GM23338 (cell line): ENCODE data around the gene OCEL1. TPM values are rescaled to one million over a fixed set of nuclear protein-coding genes. Genes with fewer than 3 reads are reported as not detected.

Experiments
- ATAC-seq: fragments of 200-7000 bp; cut with Tn5 transposase; 3 replicates; pipeline ENCODE4 v1.9.1; 2020
- DNase-seq: peaks from one replicate; pipeline ENCODE4 v3.0.0-alpha.2; 2015; ENCODE audit warnings: low spot score
- H2AFZ ChIP-seq: fragments of 200-600 bp; sonication (generic); 2 replicates; pipeline ENCODE4 v1.8.0; 2016; ENCODE audit warnings: antibody characterized with exemption, mild to moderate bottlenecking, moderate library complexity
- H3F3A ChIP-seq: fragments of 200-600 bp; sonication (generic); replicated peaks from 2 replicates; pipeline ENCODE4 v1.8.0; 2017; ENCODE audit warnings: antibody characterized with exemption, mixed run types, low read depth
- H3K27ac ChIP-seq: fragments of 200-600 bp; sonication (generic); 2 replicates; pipeline ENCODE4 v1.6.1; 2016; ENCODE audit warnings: low read depth
- H3K27me3 ChIP-seq: fragments of 200-600 bp; sonication (generic); 2 replicates; pipeline ENCODE4 v1.8.0; 2016; ENCODE audit warnings: mild to moderate bottlenecking, mixed run types, moderate library complexity; ENCODE audit not compliant: insufficient read depth
- H3K36me3 ChIP-seq: fragments of 200-600 bp; sonication (generic); 2 replicates; pipeline ENCODE4 v1.8.0; 2016; ENCODE audit warnings: mild to moderate bottlenecking; ENCODE audit not compliant: insufficient read depth
- H3K4me1 ChIP-seq: fragments of 200-600 bp; sonication (generic); 2 replicates; pipeline ENCODE4 v1.8.0; 2016; ENCODE audit warnings: mild to moderate bottlenecking, moderate library complexity; ENCODE audit not compliant: insufficient read depth
- H3K4me2 ChIP-seq: fragments of 200-600 bp; sonication (generic); 2 replicates; pipeline ENCODE4 v1.7.1; 2017; ENCODE audit warnings: mixed run types
- H3K4me3 ChIP-seq: fragments of 200-600 bp; sonication (generic); 2 replicates; pipeline ENCODE4 v1.6.1; 2016; ENCODE audit warnings: mixed run types
- H3K79me2 ChIP-seq: fragments of 200-600 bp; sonication (generic); replicated peaks from 2 replicates; pipeline ENCODE4 v1.8.0; 2017; ENCODE audit warnings: mild to moderate bottlenecking; ENCODE audit not compliant: insufficient read depth
- H3K9me2 ChIP-seq: fragments of 200-600 bp; sonication (generic); 2 replicates; pipeline ENCODE4 v1.8.0; 2017; ENCODE audit not compliant: insufficient read depth
- H4K20me1 ChIP-seq: fragments of 200-600 bp; sonication (generic); replicated peaks from 2 replicates; pipeline ENCODE4 v1.8.0; 2017; ENCODE audit warnings: mild to moderate bottlenecking; ENCODE audit not compliant: insufficient read depth
- H3K27ac Mint-ChIP-seq: 2 replicates; pipeline ENCODE4 v1.8.0; 2020; ENCODE audit warnings: inconsistent platforms, mild to moderate bottlenecking, moderate library complexity, mixed read lengths
- H3K27me3 Mint-ChIP-seq: 3 replicates; pipeline ENCODE4 v1.8.0; 2022; ENCODE audit warnings: low read depth, mild to moderate bottlenecking, moderate library complexity, mixed read lengths, inconsistent platforms; ENCODE audit not compliant: insufficient read depth, poor library complexity
- H3K36me3 Mint-ChIP-seq: 3 replicates; pipeline ENCODE4 v1.8.0; 2021; ENCODE audit warnings: low read depth, mild to moderate bottlenecking, inconsistent platforms, moderate library complexity, mixed read lengths
- H3K4me1 Mint-ChIP-seq: 3 replicates; pipeline ENCODE4 v1.8.0; 2020; ENCODE audit warnings: mild to moderate bottlenecking, inconsistent platforms, mixed read lengths
- H3K4me3 Mint-ChIP-seq: 3 replicates; pipeline ENCODE4 v1.8.0; 2021; ENCODE audit warnings: moderate library complexity, mild to moderate bottlenecking, inconsistent platforms, mixed read lengths
- H3K9me3 Mint-ChIP-seq: 3 replicates; pipeline ENCODE4 v1.8.0; 2020; ENCODE audit warnings: moderate library complexity, mild to moderate bottlenecking, inconsistent platforms, mixed read lengths
- CREB1 ChIP-seq: fragments of 250-450 bp; sonication (Bioruptor Pico); IDR thresholded peaks from 2 replicates; pipeline ENCODE4 v1.5.0; 2020; ENCODE audit warnings: low read depth, mild to moderate bottlenecking, moderate library complexity
- EZH2 ChIP-seq: fragments of 200-600 bp; sonication (generic); IDR thresholded peaks from one replicate; pipeline ENCODE4 v1.8.0; 2017; ENCODE audit warnings: antibody characterized with exemption, mild to moderate bottlenecking, low read depth; ENCODE audit not compliant: unreplicated experiment
- EZH2phosphoT487 ChIP-seq: fragments of 200-600 bp; sonication (generic); IDR thresholded peaks from one replicate; pipeline ENCODE4 v1.8.1; 2018; ENCODE audit warnings: antibody characterized with exemption; ENCODE audit not compliant: unreplicated experiment
- JUNB ChIP-seq: IDR thresholded peaks from one replicate; pipeline ENCODE4 v1.6.1; 2016; ENCODE audit warnings: antibody characterized with exemption; ENCODE audit not compliant: unreplicated experiment
- NANOG ChIP-seq: IDR thresholded peaks from 2 replicates; pipeline ENCODE4 v1.6.1; 2016; ENCODE audit warnings: antibody characterized with exemption, borderline replicate concordance
- POLR2AphosphoS5 ChIP-seq: IDR thresholded peaks from 2 replicates; pipeline ENCODE4 v1.6.1; 2016; ENCODE audit warnings: antibody characterized with exemption, low read depth
- ZNF331 ChIP-seq: fragments of 250-450 bp; sonication (Bioruptor Pico); IDR thresholded peaks from 2 replicates; pipeline ENCODE4 v1.5.0; 2020; ENCODE audit warnings: low read depth, mild to moderate bottlenecking, moderate library complexity
- polyA plus RNA-seq: library from polyadenylated mRNA; unstranded; fragments of >200 nt; fragmentation: Nextera tagmentation; extraction: Ambion mirVana; gene quantifications from 2 replicates; pipeline ENCODE4 v1.2.1, GENCODE V29; 2016
- total RNA-seq: library from RNA; depleted of rRNA; stranded (reverse); fragments of >200 nt; shearing (Covaris generic); gene quantifications from 2 replicates; pipeline ENCODE4 v1.2.3, GENCODE V29; 2014
- TF ChIP-seq, protein P1 (sequence below): fragments of 250-450 bp; sonication (Bioruptor Pico); IDR thresholded peaks from 2 replicates; pipeline ENCODE4 v1.5.0; 2020; ENCODE audit warnings: mild to moderate bottlenecking, moderate library complexity
- TF ChIP-seq, protein P2 (sequence below), 2 experiments: fragments of 200-600 bp in 1 of 2; sonication (generic) in 1 of 2; conservative IDR thresholded peaks; 2 replicates each; pipeline versions ENCODE4 v1.5.1 to v1.6.1; 2016 to 2017; ENCODE audit warnings: antibody characterized with exemption in 2 of 2, low read depth in 2 of 2, mild to moderate bottlenecking in 2 of 2, moderate library complexity in 1 of 2

OCEL1 gene
- total and polyA plus RNA-seq, 2 experiments from 2014 or later, result 12.7 to 47.4 TPM

DNA sequence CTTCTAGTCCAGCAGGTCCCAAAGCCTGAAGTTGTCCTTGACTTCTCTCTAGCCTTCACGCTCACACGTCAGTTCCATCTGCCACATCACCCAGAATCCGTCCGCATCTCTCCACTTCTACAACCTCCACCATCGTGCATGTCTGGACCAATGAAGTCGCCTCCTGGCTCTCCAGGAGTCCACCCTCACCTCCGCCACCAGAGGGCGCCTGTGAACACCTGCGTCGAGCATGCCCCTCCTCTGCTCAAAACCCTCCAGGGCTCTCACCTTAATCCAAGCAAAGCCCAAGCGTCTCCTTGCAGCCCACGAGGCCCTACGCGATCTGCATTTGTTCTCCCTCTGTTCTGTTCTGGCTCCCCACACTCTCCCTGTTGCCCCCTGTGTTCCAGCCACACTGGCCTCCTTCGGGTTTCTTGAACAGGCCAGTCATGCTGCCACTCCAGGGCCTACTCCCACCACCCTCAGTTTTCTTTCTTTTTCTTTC, 34.9 kb downstream of the OCEL1 start:
- peaks cover 3% of the 10 kb centered on the region; the same call in 1 of the 2 replicates for H3K36me3 ChIP-seq
- no peak overlapping the region for H3K4me3 ChIP-seq
- DNase-seq (peak; percentile 96), ATAC-seq (peak; percentile 94)
- no peak overlapping the region for H3K4me2 ChIP-seq
- H3K4me3 Mint-ChIP-seq, result peak overlapping the region; percentile 36; the same call in 1 of the 3 replicates
- H2AFZ ChIP-seq, result no peak overlapping the region
- no peaks in the 10 kb centered on the region for H3K27me3 ChIP-seq
- peaks cover 31% of the 10 kb centered on the region for H3K36me3 Mint-ChIP-seq
- H3K4me1 ChIP-seq, result 0 out of 2 replicates have a peak, but pooled peaks cover 5% of the 10 kb centered on the region
- H3K27ac Mint-ChIP-seq, result peak overlapping the region; percentile 87
- no peaks in the 10 kb centered on the region for H4K20me1 ChIP-seq
- peaks cover 21% of the 10 kb centered on the region; the same call in 2 of the 3 replicates for H3K9me3 Mint-ChIP-seq
- H3K9me2 ChIP-seq, result no peaks in the 10 kb centered on the region
- 0 out of 2 replicates have a peak, but pooled peaks cover 2% of the 10 kb centered on the region for H3F3A ChIP-seq
- peaks cover 18% of the 10 kb centered on the region for H3K4me1 Mint-ChIP-seq
- H3K79me2 ChIP-seq, result no peaks in the 10 kb centered on the region
- peak overlapping the region; percentile 88; the same call in 1 of the 2 replicates for H3K27ac ChIP-seq
- TF ChIP-seq EZH2 (no peak), CREB1 (CRISPR knock-in tag) (peak; percentile 73), EZH2phosphoT487 (no peak), ZNF331 (no peak), JUNB (no peak), NANOG (no peak), POLR2AphosphoS5 (peak; percentile 35; the same call in 1 of the 2 replicates)
- TF ChIP-seq, protein P1, sequence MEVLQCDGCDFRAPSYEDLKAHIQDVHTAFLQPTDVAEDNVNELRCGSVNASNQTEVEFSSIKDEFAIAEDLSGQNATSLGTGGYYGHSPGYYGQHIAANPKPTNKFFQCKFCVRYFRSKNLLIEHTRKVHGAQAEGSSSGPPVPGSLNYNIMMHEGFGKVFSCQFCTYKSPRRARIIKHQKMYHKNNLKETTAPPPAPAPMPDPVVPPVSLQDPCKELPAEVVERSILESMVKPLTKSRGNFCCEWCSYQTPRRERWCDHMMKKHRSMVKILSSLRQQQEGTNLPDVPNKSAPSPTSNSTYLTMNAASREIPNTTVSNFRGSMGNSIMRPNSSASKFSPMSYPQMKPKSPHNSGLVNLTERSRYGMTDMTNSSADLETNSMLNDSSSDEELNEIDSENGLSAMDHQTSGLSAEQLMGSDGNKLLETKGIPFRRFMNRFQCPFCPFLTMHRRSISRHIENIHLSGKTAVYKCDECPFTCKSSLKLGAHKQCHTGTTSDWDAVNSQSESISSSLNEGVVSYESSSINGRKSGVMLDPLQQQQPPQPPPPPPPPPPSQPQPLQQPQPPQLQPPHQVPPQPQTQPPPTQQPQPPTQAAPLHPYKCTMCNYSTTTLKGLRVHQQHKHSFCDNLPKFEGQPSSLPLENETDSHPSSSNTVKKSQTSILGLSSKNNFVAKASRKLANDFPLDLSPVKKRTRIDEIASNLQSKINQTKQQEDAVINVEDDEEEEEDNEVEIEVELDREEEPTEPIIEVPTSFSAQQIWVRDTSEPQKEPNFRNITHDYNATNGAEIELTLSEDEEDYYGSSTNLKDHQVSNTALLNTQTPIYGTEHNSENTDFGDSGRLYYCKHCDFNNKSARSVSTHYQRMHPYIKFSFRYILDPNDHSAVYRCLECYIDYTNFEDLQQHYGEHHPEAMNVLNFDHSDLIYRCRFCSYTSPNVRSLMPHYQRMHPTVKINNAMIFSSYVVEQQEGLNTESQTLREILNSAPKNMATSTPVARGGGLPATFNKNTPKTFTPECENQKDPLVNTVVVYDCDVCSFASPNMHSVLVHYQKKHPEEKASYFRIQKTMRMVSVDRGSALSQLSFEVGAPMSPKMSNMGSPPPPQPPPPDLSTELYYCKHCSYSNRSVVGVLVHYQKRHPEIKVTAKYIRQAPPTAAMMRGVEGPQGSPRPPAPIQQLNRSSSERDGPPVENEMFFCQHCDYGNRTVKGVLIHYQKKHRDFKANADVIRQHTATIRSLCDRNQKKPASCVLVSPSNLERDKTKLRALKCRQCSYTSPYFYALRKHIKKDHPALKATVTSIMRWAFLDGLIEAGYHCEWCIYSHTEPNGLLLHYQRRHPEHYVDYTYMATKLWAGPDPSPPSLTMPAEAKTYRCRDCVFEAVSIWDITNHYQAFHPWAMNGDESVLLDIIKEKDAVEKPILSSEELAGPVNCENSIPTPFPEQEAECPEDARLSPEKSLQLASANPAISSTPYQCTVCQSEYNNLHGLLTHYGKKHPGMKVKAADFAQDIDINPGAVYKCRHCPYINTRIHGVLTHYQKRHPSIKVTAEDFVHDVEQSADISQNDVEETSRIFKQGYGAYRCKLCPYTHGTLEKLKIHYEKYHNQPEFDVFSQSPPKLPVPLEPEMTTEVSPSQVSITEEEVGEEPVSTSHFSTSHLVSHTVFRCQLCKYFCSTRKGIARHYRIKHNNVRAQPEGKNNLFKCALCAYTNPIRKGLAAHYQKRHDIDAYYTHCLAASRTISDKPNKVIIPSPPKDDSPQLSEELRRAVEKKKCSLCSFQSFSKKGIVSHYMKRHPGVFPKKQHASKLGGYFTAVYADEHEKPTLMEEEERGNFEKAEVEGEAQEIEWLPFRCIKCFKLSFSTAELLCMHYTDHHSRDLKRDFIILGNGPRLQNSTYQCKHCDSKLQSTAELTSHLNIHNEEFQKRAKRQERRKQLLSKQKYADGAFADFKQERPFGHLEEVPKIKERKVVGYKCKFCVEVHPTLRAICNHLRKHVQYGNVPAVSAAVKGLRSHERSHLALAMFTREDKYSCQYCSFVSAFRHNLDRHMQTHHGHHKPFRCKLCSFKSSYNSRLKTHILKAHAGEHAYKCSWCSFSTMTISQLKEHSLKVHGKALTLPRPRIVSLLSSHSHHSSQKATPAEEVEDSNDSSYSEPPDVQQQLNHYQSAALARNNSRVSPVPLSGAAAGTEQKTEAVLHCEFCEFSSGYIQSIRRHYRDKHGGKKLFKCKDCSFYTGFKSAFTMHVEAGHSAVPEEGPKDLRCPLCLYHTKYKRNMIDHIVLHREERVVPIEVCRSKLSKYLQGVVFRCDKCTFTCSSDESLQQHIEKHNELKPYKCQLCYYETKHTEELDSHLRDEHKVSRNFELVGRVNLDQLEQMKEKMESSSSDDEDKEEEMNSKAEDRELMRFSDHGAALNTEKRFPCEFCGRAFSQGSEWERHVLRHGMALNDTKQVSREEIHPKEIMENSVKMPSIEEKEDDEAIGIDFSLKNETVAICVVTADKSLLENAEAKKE (CRISPR knock-in tag), result no peak
- TF ChIP-seq, protein P2, sequence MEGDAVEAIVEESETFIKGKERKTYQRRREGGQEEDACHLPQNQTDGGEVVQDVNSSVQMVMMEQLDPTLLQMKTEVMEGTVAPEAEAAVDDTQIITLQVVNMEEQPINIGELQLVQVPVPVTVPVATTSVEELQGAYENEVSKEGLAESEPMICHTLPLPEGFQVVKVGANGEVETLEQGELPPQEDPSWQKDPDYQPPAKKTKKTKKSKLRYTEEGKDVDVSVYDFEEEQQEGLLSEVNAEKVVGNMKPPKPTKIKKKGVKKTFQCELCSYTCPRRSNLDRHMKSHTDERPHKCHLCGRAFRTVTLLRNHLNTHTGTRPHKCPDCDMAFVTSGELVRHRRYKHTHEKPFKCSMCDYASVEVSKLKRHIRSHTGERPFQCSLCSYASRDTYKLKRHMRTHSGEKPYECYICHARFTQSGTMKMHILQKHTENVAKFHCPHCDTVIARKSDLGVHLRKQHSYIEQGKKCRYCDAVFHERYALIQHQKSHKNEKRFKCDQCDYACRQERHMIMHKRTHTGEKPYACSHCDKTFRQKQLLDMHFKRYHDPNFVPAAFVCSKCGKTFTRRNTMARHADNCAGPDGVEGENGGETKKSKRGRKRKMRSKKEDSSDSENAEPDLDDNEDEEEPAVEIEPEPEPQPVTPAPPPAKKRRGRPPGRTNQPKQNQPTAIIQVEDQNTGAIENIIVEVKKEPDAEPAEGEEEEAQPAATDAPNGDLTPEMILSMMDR (conservative IDR thresholded peaks at IDR 0.05; ENCODE audit: low read depth in 2 of 2), result peak; percentile 95 to 96
- H3K27me3 Mint-ChIP-seq, result peaks cover 20% of the 10 kb centered on the region
